ENCODE data around the gene RXFP4. TPM values are rescaled to one million over a fixed set of nuclear protein-coding genes. Genes with fewer than 3 reads are reported as not detected.

RXFP4 gene
- total and polyA plus RNA-seq, 9 of the 15 experiments (the other 6 are each of a cell fraction or from before 2014, with no cell fraction given) = 0.64 TPM; not detected in 8

GRCh38 chr1:155942578-155943141 lies 1.2 kb downstream of the RXFP4 start:
- CTCF ChIA-PET (ENCODE audit: low intra/inter-chr PET ratio) = no interaction called here
- Histone ChIP-seq H3K4me2 (ENCODE audit: insufficient read depth, low read length) (no peak overlapping the region), H3K79me2 (ENCODE audit: control insufficient read depth, insufficient read depth, low read length) (no peaks in the 10 kb centered on the region), H3K36me3 (ENCODE audit: control insufficient read depth, insufficient read depth, low read length) (peaks cover 18% of the 10 kb centered on the region; the same call in 2 of the 3 replicates), H3K4me1 (replicated peaks in 1 of 2; ENCODE audit: control insufficient read depth in 2 of 2, insufficient read depth in 2 of 2, low read length in 2 of 2) (peaks cover 19 to 29% of the 10 kb centered on the region in 2 experiments), H3K4me3 (no peak overlapping the region), H3K9me1 (ENCODE audit: control insufficient read depth, insufficient read depth, low read length) (no peaks in the 10 kb centered on the region), H3K9ac (ENCODE audit: insufficient read depth in 1 of 2, low read depth in 2 of 2, low read length in 2 of 2) (peak overlapping the region in 1 of 2 experiments; percentile 69; a peak in 2 of 4 replicates), H3K27me3 (ENCODE audit: control insufficient read depth in 2 of 2, insufficient read depth in 2 of 2, low read length in 2 of 2) (no peaks in the 10 kb centered on the region), H4K20me1 (replicated peaks; ENCODE audit: control insufficient read depth, insufficient read depth, low read length) (no peaks in the 10 kb centered on the region), H3K9me3 (replicated peaks; ENCODE audit: control insufficient read depth, insufficient read depth, low read depth, low read length) (no peaks in the 10 kb centered on the region), H3K27ac (ENCODE audit: extremely low read depth, low read depth, low read length) (no peak overlapping the region), H2AFZ (ENCODE audit: low read depth, low read length) (no peak overlapping the region)
- intact Hi-C loops (cut with micrococcal nuclease) = no loop called here
- FAIRE-seq (no peak), ATAC-seq (no peak), DNase-seq (ENCODE audit: extremely low read depth in 1 of 4, low spot score in 3 of 4) (no peak)
- BruUV-seq (replicated peaks) = no TSS peak
- WGBS (ENCODE audit: insufficient coverage, low coverage, missing lambda C conversion rate) = 64% methylated on average over 11 of the region's 11 CpGs
- in situ Hi-C loops (cut with MboI) = no loop called here
- POLR2A ChIA-PET = interaction anchor here (0.6 to 6.9 kb wide), 7 partner anchors 10 to 60 kb away, joined by 3 to 50 read pairs (median 3); partner anchors contain the start of gene ARHGEF2
- no peak for TF ChIP-seq HMGN3 (IDR thresholded peaks at IDR 0.05; ENCODE audit: borderline replicate concordance, extremely low read depth, insufficient read length, low read depth, low read length)
- no peak for TF ChIP-seq MAFF (IDR thresholded peaks at IDR 0.05; ENCODE audit: low read length)
- TF ChIP-seq POLR2G (IDR thresholded peaks at IDR 0.05; ENCODE audit: low read depth, low read length) = peak; percentile 14; the same call in 1 of the 2 replicates
- TF ChIP-seq RNF2 (IDR thresholded peaks at IDR 0.05) = no peak
- TF ChIP-seq GTF2A2 (tag; IDR thresholded peaks at IDR 0.05) = no peak
- TF ChIP-seq HES1 (IDR thresholded peaks at IDR 0.05; ENCODE audit: low read depth) = no peak
- TF ChIP-seq SAFB2 (IDR thresholded peaks at IDR 0.05; ENCODE audit: borderline replicate concordance, low read depth, low read length, severe bottlenecking) = no peak
- TF ChIP-seq MYNN (IDR thresholded peaks at IDR 0.05) = 0 out of 2 replicates have a peak, but pooled peaks have one; percentile 13
- no peak for TF ChIP-seq MYNN (CRISPR knock-in tag; IDR thresholded peaks at IDR 0.05)
- TF ChIP-seq NR0B1 (IDR thresholded peaks at IDR 0.05; ENCODE audit: partially characterized antibody) = no peak
- TF ChIP-seq ELK1 (CRISPR knock-in tag; IDR thresholded peaks at IDR 0.05) = no peak
